A673 (cell line): ENCODE results near the gene NVL.

Experiments
- EZH2 ChIP-seq: fragments of 200-600 bp; sonication (generic); IDR thresholded peaks from 2 replicates; pipeline ENCODE4 v1.6.1; 2017; ENCODE audit warnings: borderline replicate concordance, low read depth, mild to moderate bottlenecking, mixed read lengths, antibody characterized with exemption, low read length; ENCODE audit not compliant: poor library complexity, severe bottlenecking
- TF ChIP-seq, protein P1 (sequence below): fragments of 300-800, 200-600 bp; sonication (generic); conservative IDR thresholded peaks from 2 replicates; pipeline ENCODE4 v1.5.1; 2017; ENCODE audit warnings: low read depth, mild to moderate bottlenecking, antibody characterized with exemption, low read length, moderate library complexity, mixed read lengths

DNA sequence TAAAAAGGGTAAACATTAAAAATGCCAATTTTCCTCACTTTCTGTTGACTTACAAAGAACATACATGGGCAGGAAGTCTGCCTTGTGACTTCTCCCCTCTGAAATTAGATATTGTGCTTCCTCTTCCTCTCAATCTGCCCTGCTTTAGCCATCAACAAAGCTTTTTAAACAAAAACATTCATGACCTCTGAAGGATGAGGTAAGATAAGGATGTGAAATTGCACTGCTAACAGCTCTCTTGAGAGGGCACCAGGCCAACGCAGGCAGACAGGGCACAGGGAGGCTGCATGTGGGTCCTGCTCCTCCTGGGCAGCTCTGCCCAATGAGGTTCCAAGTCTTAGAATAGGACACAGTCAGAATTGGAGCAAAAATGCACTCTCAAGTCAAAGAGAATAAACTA, 84.8 kb downstream of the NVL start:
- TF ChIP-seq, protein P1, sequence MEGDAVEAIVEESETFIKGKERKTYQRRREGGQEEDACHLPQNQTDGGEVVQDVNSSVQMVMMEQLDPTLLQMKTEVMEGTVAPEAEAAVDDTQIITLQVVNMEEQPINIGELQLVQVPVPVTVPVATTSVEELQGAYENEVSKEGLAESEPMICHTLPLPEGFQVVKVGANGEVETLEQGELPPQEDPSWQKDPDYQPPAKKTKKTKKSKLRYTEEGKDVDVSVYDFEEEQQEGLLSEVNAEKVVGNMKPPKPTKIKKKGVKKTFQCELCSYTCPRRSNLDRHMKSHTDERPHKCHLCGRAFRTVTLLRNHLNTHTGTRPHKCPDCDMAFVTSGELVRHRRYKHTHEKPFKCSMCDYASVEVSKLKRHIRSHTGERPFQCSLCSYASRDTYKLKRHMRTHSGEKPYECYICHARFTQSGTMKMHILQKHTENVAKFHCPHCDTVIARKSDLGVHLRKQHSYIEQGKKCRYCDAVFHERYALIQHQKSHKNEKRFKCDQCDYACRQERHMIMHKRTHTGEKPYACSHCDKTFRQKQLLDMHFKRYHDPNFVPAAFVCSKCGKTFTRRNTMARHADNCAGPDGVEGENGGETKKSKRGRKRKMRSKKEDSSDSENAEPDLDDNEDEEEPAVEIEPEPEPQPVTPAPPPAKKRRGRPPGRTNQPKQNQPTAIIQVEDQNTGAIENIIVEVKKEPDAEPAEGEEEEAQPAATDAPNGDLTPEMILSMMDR: no peak
- TF ChIP-seq EZH2: no peak
